HEK293 (cell line): Measurements from ENCODE around the gene MARCHF10.

Experiments used
- CTCF ChIA-PET: fragments of 350-600 bp; formaldehyde crosslinking; extraction: SDS; loops from one replicate; lab custom pipeline; 2021; ENCODE audit warnings: antibody characterized with exemption; lab: Yijun Ruan, JAX
- POLR2A ChIA-PET: fragments of 300-600 bp; formaldehyde crosslinking; extraction: SDS; loops from one replicate; lab custom pipeline; 2020; ENCODE audit warnings: antibody characterized with exemption, inconsistent platforms; lab: Yijun Ruan, JAX
- H3K27ac ChIP-seq: fragments of 200-500 bp; sonication (Bioruptor generic); 2 replicates; pipeline ENCODE4 v1.5.1; 2014; ENCODE audit warnings: low read depth, low read length, control low read depth, inconsistent platforms; ENCODE audit errors: extremely low read depth
- H3K36me3 ChIP-seq, 2 experiments: fragments of 200-500 bp in 1 of 2; sonication (Bioruptor generic) in 1 of 2; 1 replicate in 1 of 2; 2 replicates in 1 of 2; pipeline ENCODE4 v1.5.1; 2014 to 2017; ENCODE audit warnings: inconsistent platforms in 2 of 2, low read length in 2 of 2; ENCODE audit not compliant: control insufficient read depth in 2 of 2, insufficient read depth in 1 of 2
- H3K4me1 ChIP-seq: fragments of 200-500 bp; sonication (Bioruptor generic); 2 replicates; pipeline ENCODE4 v1.5.1; 2014; ENCODE audit warnings: mild to moderate bottlenecking, low read length, inconsistent platforms; ENCODE audit not compliant: control insufficient read depth, insufficient read depth
- H3K4me3 ChIP-seq: 2 replicates; pipeline ENCODE4 v1.5.1; 2011; ENCODE audit warnings: low read depth, mild to moderate bottlenecking, control low read depth, low read length, moderate library complexity
- H3K9me3 ChIP-seq: fragments of 200-500 bp; sonication (Bioruptor generic); 2 replicates; pipeline ENCODE4 v1.5.1; 2014; ENCODE audit warnings: low read depth, low read length, inconsistent platforms; ENCODE audit not compliant: control insufficient read depth, insufficient read depth
- FEZF1 ChIP-seq: fragments of 450-650 bp; formaldehyde crosslinking; IDR thresholded peaks from 2 replicates; pipeline ENCODE4 v1.5.1; 2016; ENCODE audit warnings: missing biosample characterization, missing genetic modification characterization
- HOXC10 ChIP-seq: sonication (generic); formaldehyde crosslinking; IDR thresholded peaks from 2 replicates; pipeline ENCODE4 v1.8.1; 2023; ENCODE audit warnings: mild to moderate bottlenecking, missing genetic modification reagents
- OSR2 ChIP-seq: fragments of 450-650 bp; formaldehyde crosslinking; IDR thresholded peaks from 2 replicates; pipeline ENCODE4 v1.5.1; 2016; ENCODE audit warnings: missing biosample characterization, missing genetic modification characterization
- PRDM1 ChIP-seq: fragments of 450-650 bp; formaldehyde crosslinking; IDR thresholded peaks from 2 replicates; pipeline ENCODE4; 2016; ENCODE audit warnings: missing biosample characterization, missing genetic modification characterization
- SP7 ChIP-seq: fragments of 450-650 bp; formaldehyde crosslinking; IDR thresholded peaks from 2 replicates; pipeline ENCODE4 v1.5.1; 2016; ENCODE audit warnings: missing biosample characterization, missing genetic modification characterization
- TCF7L2 ChIP-seq: IDR thresholded peaks from 2 replicates; pipeline ENCODE4 v1.6.1; 2011; ENCODE audit warnings: low read depth, mild to moderate bottlenecking, inconsistent platforms, low read length, moderate library complexity, borderline replicate concordance
- WT1 ChIP-seq: fragments of 450-650 bp; formaldehyde crosslinking; IDR thresholded peaks from 2 replicates; pipeline ENCODE4 v1.5.1; 2016; ENCODE audit warnings: missing biosample characterization, missing genetic modification characterization
- ZBTB17 ChIP-seq: fragments of 450-650 bp; formaldehyde crosslinking; IDR thresholded peaks from 2 replicates; pipeline ENCODE4 v1.5.1; 2016; ENCODE audit warnings: missing biosample characterization, missing genetic modification characterization
- ZNF121 ChIP-seq: fragments of 450-650 bp; formaldehyde crosslinking; IDR thresholded peaks from 2 replicates; pipeline ENCODE4 v1.5.1; 2016; ENCODE audit warnings: missing biosample characterization, missing genetic modification characterization
- ZNF174 ChIP-seq: fragments of 450-650 bp; formaldehyde crosslinking; IDR thresholded peaks from 2 replicates; pipeline ENCODE4 v1.5.0; 2017; ENCODE audit warnings: missing biosample characterization, mild to moderate bottlenecking, missing genetic modification characterization
- ZNF266 ChIP-seq: fragments of 450-650 bp; formaldehyde crosslinking; IDR thresholded peaks from 2 replicates; pipeline ENCODE4 v1.5.1; 2016; ENCODE audit warnings: missing biosample characterization, missing genetic modification characterization, low read depth
- ZNF404 ChIP-seq: fragments of 450-650 bp; formaldehyde crosslinking; IDR thresholded peaks from 2 replicates; pipeline ENCODE4 v1.5.1; 2017; ENCODE audit warnings: missing biosample characterization, missing genetic modification characterization
- ZNF596 ChIP-seq: fragments of 450-650 bp; IDR thresholded peaks from 2 replicates; pipeline ENCODE4 v1.5.0; 2018; ENCODE audit warnings: missing biosample characterization, mild to moderate bottlenecking, missing genetic modification characterization, moderate library complexity
- ZNF623 ChIP-seq: fragments of 450-650 bp; formaldehyde crosslinking; IDR thresholded peaks from 2 replicates; pipeline ENCODE4 v1.5.1; 2016; ENCODE audit warnings: missing biosample characterization, missing genetic modification characterization
- ZNF701 ChIP-seq: fragments of 450-650 bp; formaldehyde crosslinking; IDR thresholded peaks from 2 replicates; pipeline ENCODE4 v1.5.1; 2016; ENCODE audit warnings: missing biosample characterization, missing genetic modification characterization
- ZNF76 ChIP-seq: fragments of 450-650 bp; formaldehyde crosslinking; IDR thresholded peaks from 2 replicates; pipeline ENCODE4; 2016; ENCODE audit warnings: low read depth, missing biosample characterization, missing genetic modification characterization, borderline replicate concordance
- ZNF843 ChIP-seq: fragments of 450-650 bp; formaldehyde crosslinking; IDR thresholded peaks from 2 replicates; pipeline ENCODE4 v1.5.1; 2016; ENCODE audit warnings: missing biosample characterization, missing genetic modification characterization
- ZSCAN23 ChIP-seq: fragments of 450-650 bp; formaldehyde crosslinking; IDR thresholded peaks from 2 replicates; pipeline ENCODE4 v1.5.1; 2016; ENCODE audit warnings: missing biosample characterization, missing genetic modification characterization
- TF ChIP-seq, protein P1 (sequence below): fragments of 450-650 bp; formaldehyde crosslinking; IDR thresholded peaks from 2 replicates; pipeline ENCODE4 v1.5.1; 2016; ENCODE audit warnings: missing biosample characterization, missing genetic modification characterization
- TF ChIP-seq, protein P2 (sequence below): fragments of 450-650 bp; formaldehyde crosslinking; IDR thresholded peaks from 2 replicates; pipeline ENCODE4 v1.5.1; 2017; ENCODE audit warnings: missing biosample characterization, missing genetic modification characterization
- TF ChIP-seq, protein P3 (sequence below): fragments of 450-650 bp; formaldehyde crosslinking; IDR thresholded peaks from 2 replicates; pipeline ENCODE4 v1.5.1; 2016; ENCODE audit warnings: missing biosample characterization, missing genetic modification characterization
- TF ChIP-seq, protein P4 (sequence below): fragments of 450-650 bp; formaldehyde crosslinking; IDR thresholded peaks from 2 replicates; pipeline ENCODE4 v1.5.1; 2016; ENCODE audit warnings: missing biosample characterization, missing genetic modification characterization, low read depth
- TF ChIP-seq, protein P5 (sequence below): fragments of 450-650 bp; formaldehyde crosslinking; conservative IDR thresholded peaks from 2 replicates; pipeline ENCODE4 v1.5.1; 2016; ENCODE audit warnings: low read depth, missing biosample characterization, missing genetic modification characterization
- TF ChIP-seq, protein P6 (sequence below): fragments of 450-650 bp; formaldehyde crosslinking; IDR thresholded peaks from 2 replicates; pipeline ENCODE4 v1.5.1; 2016; ENCODE audit warnings: missing biosample characterization, missing genetic modification characterization

Gene MARCHF10

DNA sequence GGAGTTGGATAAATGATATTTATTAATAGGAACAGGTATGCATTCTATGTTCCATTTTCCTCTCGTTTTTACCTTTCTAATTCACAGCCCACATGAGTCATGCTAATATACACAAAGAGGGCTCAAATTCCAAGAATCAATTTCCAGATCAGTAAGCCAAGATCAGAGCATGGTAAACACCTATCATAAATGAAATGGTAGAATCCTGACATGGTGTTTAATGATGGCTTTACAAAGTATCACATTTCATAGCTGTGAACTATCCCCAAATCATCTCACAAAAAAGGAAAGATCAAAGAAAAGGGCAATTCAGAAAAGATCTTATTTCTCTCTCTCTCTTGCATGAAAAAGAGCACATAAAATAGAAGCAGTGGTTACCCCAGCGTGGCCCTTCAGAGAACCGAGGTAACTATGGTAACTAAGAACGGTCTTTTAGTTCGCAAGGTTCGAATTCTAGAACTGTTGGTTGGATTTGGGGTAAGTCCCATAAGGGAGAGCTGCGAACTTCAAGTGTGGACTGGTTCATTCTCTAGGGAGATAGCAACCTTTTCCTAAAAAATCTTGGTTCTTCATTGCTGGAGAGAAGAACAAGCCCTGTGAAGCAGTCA, 73.0 kb downstream of the MARCHF10 start:
- H3K27ac ChIP-seq: no peak overlapping the region
- peaks cover 11% of the 10 kb centered on the region for H3K4me1 ChIP-seq
- no peaks in the 10 kb centered on the region for H3K36me3 ChIP-seq
- CTCF ChIA-PET: interaction anchor here (0.6 kb wide), 1 partner anchor 673 kb away, joined by 3 read pairs; no protein-coding TSS in a partner anchor
- no peak overlapping the region for H3K4me3 ChIP-seq
- POLR2A ChIA-PET: no interaction called here
- no peaks in the 10 kb centered on the region for H3K9me3 ChIP-seq
- TF ChIP-seq ZNF404 (tag by site-specific recombination): no peak
- TF ChIP-seq, protein P1, sequence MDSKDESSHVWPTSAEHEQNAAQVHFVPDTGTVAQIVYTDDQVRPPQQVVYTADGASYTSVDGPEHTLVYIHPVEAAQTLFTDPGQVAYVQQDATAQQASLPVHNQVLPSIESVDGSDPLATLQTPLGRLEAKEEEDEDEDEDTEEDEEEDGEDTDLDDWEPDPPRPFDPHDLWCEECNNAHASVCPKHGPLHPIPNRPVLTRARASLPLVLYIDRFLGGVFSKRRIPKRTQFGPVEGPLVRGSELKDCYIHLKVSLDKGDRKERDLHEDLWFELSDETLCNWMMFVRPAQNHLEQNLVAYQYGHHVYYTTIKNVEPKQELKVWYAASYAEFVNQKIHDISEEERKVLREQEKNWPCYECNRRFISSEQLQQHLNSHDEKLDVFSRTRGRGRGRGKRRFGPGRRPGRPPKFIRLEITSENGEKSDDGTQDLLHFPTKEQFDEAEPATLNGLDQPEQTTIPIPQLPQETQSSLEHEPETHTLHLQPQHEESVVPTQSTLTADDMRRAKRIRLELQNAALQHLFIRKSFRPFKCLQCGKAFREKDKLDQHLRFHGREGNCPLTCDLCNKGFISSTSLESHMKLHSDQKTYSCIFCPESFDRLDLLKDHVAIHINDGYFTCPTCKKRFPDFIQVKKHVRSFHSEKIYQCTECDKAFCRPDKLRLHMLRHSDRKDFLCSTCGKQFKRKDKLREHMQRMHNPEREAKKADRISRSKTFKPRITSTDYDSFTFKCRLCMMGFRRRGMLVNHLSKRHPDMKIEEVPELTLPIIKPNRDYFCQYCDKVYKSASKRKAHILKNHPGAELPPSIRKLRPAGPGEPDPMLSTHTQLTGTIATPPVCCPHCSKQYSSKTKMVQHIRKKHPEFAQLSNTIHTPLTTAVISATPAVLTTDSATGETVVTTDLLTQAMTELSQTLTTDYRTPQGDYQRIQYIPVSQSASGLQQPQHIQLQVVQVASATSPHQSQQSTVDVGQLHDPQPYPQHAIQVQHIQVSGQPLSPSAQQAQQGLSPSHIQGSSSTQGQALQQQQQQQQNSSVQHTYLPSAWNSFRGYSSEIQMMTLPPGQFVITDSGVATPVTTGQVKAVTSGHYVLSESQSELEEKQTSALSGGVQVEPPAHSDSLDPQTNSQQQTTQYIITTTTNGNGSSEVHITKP: peak; percentile 80
- peak; percentile 84 for TF ChIP-seq FEZF1 (tag by site-specific recombination)
- peak; percentile 29; the same call in 1 of the 2 replicates for TF ChIP-seq ZNF596 (tag by site-specific recombination)
- TF ChIP-seq, protein P2, sequence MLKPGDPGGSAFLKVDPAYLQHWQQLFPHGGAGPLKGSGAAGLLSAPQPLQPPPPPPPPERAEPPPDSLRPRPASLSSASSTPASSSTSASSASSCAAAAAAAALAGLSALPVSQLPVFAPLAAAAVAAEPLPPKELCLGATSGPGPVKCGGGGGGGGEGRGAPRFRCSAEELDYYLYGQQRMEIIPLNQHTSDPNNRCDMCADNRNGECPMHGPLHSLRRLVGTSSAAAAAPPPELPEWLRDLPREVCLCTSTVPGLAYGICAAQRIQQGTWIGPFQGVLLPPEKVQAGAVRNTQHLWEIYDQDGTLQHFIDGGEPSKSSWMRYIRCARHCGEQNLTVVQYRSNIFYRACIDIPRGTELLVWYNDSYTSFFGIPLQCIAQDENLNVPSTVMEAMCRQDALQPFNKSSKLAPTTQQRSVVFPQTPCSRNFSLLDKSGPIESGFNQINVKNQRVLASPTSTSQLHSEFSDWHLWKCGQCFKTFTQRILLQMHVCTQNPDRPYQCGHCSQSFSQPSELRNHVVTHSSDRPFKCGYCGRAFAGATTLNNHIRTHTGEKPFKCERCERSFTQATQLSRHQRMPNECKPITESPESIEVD (tag by site-specific recombination): peak; percentile 58; the same call in 1 of the 2 replicates
- peak; percentile 44; the same call in 1 of the 2 replicates for TF ChIP-seq ZBTB17 (tag by site-specific recombination)
- TF ChIP-seq ZNF266: no peak
- peak; percentile 92 for TF ChIP-seq SP7 (tag by site-specific recombination)
- TF ChIP-seq PRDM1 (tag by site-specific recombination): peak; percentile 56; the same call in 1 of the 2 replicates
- TF ChIP-seq, protein P3, sequence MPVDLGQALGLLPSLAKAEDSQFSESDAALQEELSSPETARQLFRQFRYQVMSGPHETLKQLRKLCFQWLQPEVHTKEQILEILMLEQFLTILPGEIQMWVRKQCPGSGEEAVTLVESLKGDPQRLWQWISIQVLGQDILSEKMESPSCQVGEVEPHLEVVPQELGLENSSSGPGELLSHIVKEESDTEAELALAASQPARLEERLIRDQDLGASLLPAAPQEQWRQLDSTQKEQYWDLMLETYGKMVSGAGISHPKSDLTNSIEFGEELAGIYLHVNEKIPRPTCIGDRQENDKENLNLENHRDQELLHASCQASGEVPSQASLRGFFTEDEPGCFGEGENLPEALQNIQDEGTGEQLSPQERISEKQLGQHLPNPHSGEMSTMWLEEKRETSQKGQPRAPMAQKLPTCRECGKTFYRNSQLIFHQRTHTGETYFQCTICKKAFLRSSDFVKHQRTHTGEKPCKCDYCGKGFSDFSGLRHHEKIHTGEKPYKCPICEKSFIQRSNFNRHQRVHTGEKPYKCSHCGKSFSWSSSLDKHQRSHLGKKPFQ (tag by site-specific recombination): no peak
- TF ChIP-seq ZNF843 (tag by site-specific recombination): 0 out of 2 replicates have a peak, but pooled peaks have one; percentile 28
- no peak for TF ChIP-seq ZSCAN23
- TF ChIP-seq ZNF623 (tag by site-specific recombination): no peak
- TF ChIP-seq, protein P4, sequence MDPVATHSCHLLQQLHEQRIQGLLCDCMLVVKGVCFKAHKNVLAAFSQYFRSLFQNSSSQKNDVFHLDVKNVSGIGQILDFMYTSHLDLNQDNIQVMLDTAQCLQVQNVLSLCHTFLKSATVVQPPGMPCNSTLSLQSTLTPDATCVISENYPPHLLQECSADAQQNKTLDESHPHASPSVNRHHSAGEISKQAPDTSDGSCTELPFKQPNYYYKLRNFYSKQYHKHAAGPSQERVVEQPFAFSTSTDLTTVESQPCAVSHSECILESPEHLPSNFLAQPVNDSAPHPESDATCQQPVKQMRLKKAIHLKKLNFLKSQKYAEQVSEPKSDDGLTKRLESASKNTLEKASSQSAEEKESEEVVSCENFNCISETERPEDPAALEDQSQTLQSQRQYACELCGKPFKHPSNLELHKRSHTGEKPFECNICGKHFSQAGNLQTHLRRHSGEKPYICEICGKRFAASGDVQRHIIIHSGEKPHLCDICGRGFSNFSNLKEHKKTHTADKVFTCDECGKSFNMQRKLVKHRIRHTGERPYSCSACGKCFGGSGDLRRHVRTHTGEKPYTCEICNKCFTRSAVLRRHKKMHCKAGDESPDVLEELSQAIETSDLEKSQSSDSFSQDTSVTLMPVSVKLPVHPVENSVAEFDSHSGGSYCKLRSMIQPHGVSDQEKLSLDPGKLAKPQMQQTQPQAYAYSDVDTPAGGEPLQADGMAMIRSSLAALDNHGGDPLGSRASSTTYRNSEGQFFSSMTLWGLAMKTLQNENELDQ (tag by site-specific recombination): no peak
- TF ChIP-seq OSR2 (tag by site-specific recombination): peak; percentile 30; the same call in 1 of the 2 replicates
- TF ChIP-seq ZNF76: no peak
- TF ChIP-seq ZNF121: no peak
- TF ChIP-seq, protein P5, sequence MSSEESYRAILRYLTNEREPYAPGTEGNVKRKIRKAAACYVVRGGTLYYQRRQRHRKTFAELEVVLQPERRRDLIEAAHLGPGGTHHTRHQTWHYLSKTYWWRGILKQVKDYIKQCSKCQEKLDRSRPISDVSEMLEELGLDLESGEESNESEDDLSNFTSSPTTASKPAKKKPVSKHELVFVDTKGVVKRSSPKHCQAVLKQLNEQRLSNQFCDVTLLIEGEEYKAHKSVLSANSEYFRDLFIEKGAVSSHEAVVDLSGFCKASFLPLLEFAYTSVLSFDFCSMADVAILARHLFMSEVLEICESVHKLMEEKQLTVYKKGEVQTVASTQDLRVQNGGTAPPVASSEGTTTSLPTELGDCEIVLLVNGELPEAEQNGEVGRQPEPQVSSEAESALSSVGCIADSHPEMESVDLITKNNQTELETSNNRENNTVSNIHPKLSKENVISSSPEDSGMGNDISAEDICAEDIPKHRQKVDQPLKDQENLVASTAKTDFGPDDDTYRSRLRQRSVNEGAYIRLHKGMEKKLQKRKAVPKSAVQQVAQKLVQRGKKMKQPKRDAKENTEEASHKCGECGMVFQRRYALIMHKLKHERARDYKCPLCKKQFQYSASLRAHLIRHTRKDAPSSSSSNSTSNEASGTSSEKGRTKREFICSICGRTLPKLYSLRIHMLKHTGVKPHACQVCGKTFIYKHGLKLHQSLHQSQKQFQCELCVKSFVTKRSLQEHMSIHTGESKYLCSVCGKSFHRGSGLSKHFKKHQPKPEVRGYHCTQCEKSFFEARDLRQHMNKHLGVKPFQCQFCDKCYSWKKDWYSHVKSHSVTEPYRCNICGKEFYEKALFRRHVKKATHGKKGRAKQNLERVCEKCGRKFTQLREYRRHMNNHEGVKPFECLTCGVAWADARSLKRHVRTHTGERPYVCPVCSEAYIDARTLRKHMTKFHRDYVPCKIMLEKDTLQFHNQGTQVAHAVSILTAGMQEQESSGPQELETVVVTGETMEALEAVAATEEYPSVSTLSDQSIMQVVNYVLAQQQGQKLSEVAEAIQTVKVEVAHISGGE (tag by site-specific recombination): no peak
- no peak for TF ChIP-seq HOXC10 (CRISPR knock-in tag)
- TF ChIP-seq TCF7L2: no peak; the same call in 1 of the 2 replicates
- TF ChIP-seq WT1: no peak
- TF ChIP-seq, protein P6, sequence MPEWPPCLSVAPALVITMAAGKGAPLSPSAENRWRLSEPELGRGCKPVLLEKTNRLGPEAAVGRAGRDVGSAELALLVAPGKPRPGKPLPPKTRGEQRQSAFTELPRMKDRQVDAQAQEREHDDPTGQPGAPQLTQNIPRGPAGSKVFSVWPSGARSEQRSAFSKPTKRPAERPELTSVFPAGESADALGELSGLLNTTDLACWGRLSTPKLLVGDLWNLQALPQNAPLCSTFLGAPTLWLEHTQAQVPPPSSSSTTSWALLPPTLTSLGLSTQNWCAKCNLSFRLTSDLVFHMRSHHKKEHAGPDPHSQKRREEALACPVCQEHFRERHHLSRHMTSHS (tag by site-specific recombination): no peak
- no peak for TF ChIP-seq ZNF701 (tag by site-specific recombination)
- no peak for TF ChIP-seq ZNF174 (tag by site-specific recombination)
